ENCODE data around the gene ZC3H8.
"Not testable (repeated sequence)": the region's sequence is repeated elsewhere in the genome, so short reads cannot be mapped to it uniquely, and the experiment has no call there.

Gene ZC3H8

DNA sequence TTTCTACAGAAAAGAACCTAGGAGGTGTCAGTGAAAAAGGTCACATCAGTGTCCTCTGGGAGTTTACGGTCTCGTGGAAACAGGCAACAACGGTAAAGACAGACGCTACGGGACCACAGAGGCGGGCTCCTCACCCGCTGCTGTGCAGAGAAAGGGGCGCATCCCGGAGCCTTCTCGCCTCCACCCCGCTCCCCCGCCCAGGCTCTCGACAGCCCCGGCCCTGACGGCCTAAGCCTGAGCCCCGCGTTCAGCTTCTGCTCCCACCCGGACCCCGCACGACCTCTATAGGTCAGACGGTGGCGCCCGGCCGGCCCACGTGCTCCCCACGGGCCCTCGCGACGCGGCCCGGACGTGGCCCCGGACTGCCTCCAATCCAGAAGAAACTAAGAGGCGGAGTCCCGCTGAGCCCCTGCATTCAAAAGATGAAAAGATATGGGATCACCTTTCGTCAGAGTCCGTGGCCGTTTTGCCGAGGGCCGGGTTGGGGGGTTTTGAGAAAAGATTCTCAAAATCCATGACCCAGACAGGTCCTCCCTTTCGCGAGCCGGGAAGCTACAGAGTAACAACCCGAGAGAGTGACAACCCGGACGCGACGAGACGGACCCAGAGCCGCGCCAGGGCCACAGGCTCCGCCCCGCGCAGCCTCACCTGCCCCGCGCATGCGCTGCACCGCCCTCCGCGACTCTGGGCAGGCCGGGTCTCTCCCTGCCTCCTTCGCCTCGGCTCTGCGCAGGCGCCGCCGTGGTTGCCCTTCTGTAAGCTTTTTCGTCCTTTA is at the start of gene ZC3H8:
TSS of gene ZC3H8 (minus strand) at position 577 of the 775 bp plus-strand sequence. CDS start at position 516, 61 bp downstream.
- DNase-seq, result peak; percentile 95

DNA sequence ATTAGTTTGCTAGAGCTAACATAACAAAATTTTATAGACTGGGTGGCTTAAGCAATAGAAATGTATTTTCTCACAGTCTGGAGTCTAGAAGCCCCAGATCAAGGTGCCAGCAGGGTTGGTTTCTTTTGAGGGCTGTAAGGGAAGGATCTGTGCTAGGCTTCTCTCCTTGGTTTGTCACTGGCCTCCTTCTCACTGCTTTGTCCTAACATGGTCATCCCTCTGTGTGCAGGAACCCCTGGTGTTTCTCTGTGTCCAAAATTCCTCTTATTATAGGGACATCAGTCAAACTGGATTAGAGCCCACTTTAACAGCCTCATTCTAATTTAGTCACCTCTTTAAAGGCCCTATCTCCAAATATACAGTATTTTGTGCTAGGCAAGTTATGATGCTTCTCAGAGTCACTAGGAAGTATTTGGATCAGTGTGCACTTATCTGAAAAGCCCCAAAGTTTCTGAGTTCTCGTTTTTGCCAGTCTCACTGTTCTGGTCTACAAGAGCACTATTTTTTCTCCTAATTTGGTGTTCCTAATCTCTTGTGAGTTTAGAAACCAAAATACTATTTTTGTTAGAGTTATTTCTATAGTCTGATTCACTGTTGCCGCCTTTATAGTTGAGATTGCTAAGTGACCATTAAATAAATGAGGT is 49.6 kb upstream of the ZC3H8 start:
- no peak for DNase-seq

DNA sequence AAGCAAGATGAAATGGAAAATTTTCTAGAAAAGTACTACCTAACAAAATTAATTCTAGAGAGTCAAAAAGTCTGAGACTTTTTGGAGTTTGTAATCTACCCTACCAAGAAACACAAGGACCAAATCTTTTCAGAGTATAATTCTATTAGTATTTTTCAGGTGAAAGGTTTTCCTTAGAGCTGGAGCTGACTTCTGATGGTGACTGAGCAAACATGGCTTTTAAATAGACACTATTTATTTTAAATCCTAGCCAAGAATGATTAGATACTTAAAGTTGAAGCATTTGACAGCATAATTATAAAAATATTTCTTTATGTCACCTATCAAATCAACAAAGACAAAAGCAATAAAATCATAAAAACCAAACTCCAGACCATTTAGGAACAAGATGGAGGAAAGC is 47.1 kb upstream of the ZC3H8 start:
- no peak for DNase-seq

DNA sequence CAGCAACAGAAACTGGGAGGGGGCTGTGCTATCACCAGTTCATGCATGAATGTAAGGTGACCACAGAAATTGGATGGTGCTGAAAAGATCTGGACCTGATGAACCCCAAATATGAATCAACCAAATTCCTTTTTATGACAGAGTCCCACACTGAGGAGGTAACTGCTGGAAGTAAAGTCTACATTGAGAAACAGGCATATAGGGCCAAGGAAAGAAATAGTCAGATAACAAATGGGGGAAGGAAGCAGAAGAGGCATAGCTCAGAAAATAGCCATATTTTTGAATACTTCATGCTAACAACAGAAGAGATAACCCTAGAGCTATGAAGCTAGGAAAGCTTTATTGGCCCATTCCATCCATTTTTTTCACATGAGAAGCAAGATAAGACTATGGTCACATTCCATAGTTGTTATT is 46.3 kb upstream of the ZC3H8 start:
- no peak for DNase-seq

DNA sequence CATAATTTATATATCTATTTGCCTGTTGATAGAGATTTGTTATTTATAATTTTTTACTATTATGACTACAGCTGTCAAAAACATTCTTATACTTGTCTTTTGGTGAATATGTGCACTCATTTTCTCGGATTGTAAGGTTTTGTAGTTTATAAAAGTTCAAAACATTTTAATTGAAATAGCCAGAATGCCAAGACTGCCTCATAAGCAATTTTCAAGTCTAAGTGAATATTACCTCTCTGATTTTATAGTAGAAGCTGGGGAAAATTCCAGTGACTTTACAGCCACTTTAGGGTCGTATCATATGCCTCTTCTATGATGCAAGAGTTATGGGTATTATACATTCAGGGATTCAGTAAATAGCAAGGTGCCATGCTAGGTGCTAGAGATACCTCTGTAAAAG is 41.6 kb upstream of the ZC3H8 start:
- DNase-seq, result no peak

DNA sequence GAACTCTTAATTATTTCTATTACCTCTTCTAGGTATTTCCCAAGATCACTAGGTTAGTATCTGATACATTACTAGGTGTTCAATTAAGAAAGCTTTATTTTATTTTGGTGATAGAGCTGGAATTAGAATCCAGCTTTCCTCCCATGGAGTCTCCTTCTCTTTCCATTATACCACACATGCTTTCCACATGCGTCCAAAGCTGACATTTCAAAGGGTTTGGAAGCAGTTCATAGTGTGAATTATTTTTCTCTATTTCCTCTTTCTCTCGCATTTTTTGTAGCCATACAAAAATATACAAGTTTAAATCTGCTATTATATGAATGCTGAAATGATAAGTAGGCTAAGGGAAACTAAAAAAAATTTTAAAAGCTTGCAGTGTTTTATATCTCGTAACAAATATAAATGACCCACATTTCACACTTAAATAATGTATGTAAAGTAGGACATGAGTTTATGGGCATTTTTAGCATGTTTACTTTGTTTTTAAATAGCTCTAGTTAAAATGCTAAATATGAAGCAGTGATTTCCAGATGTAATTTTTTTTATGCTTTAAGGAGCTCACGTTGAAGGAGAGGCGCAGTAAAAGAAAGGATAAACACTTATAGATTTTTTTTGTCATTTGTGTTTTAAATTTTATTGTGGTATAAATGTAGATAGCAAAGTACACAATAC is 40.7 kb upstream of the ZC3H8 start:
- no peak for DNase-seq

DNA sequence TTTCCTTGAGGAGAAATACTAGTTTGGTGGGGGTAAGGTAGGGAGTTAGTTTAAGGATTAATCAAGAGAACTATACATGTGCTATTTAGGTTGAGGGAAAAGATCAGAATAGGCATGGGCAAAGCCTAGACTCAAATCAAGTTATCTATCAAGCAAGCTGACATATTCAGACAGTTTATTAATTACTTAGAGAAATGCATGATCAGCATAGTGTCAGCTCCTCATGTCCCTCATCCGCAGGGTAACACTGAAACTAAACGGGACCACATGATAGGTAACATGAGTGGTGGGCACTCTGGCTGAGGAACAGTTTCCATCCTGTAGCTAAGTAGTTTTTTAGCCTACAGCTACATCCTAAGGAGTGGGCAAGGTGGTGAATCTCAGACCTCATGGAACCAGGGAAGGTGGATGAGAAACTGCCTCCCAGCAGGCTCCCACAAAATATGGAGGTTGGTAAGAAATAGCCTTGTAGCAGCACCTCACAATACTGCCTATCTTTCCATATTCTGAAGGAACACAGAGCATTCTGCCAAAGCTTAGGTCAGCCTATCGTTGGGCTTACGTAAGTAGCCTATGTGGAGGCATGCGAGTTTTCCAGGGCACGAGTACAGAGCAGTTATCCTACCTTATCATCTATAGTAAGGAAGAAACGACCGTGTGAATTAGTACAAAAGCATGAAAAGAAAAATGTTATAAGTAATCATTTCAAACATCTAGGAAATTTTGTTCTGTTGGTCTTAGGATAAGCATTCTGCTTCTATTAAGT is 39.0 kb upstream of the ZC3H8 start:
- no peak for DNase-seq

DNA sequence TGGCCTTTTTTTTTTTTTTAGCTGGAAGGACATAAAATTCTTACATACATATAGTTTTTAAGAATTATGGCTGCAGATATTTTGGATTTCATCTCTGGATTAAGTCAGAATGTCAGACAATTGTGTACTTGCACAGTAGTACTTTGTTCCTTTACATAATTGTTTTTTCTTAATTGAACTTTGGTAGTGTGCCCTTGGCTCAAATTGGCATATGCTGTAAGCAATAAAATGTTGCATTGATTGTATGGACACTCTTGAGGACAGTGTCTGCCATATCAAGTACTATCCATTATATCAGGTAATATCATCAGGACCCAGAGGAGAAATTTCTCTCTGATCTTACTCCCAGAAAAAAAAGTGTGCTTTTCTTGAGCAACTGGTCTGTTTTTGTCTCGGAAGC is 35.8 kb upstream of the ZC3H8 start:
- no peak for DNase-seq

GRCh38 chr2:112290088-112290487 is 35.2 kb upstream of the ZC3H8 start:
- no peak for DNase-seq

GRCh38 chr2:112283535-112283934 is 28.7 kb upstream of the ZC3H8 start:
- DNase-seq, result not testable (repeated sequence)

DNA sequence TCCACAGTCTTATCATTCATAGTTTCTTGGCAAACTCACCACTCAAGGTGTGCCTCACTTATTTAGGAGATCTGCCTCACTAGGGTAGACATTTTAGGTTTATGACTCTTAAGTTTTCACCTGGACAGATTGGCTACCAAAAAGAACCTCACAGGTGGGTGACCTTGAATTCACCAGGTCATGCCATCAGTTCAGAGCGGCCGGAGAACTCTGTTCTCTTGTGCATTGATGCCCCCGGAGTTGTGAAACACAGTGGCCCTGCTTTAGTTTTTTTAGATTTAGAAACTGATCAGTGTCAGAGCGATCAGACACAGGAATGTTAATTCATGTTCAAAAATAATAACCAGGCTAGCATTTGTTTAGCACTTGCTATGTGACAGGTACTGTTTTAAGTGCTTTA is 27.2 kb upstream of the ZC3H8 start:
- DNase-seq, result not testable (repeated sequence)

DNA sequence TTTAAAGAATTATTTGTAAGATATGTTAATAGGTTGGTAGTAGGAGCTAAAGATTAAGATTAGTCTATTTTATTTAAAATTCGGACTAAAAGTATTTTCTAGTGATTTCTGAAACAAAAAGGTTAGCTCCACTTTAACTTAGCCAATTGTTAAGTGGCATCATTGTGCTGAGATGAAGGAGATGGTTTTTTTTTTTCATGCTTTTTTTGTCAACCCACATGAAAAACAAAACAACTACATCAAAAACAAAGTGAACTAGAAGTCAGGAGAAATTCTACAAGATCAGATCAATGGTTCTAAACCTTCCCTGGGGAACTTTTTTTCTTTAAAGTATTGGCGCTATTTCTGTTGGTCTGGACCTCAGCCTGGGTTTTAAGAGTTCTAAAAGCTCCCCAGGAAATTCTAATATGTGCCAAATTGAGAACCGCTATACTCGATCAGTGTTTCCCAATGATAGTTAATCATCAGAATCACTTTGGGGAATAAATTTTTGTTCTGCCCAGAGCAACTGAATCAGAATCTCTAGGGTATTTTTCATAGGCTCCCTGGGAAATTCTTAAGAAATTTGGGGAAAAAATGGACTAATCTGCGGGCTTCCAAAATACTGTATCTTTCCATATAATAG is 22.9 kb upstream of the ZC3H8 start:
- peak; percentile 20 for DNase-seq

- DNase-seq, result no peak
Observed at GRCh38 chr2:112276954-112277353, 22.1 kb upstream of the ZC3H8 start.

- DNase-seq, result peak; percentile 87
Observed at GRCh38 chr2:112275887-112276773, 21.3 kb upstream of the ZC3H8 start.

- DNase-seq, result peak; percentile 99
Observed at GRCh38 chr2:112275311-112275886, 20.6 kb upstream of the ZC3H8 start, which contains the start of gene ZC3H6. TSS of gene ZC3H6 (plus strand) at chr2:112275597. CDS start at chr2:112275995, 398 bp downstream.

GRCh38 chr2:112273349-112273748 is 18.5 kb upstream of the ZC3H8 start:
- no peak for DNase-seq

- no peak for DNase-seq
Observed at GRCh38 chr2:112272669-112273068, 17.8 kb upstream of the ZC3H8 start.

DNA sequence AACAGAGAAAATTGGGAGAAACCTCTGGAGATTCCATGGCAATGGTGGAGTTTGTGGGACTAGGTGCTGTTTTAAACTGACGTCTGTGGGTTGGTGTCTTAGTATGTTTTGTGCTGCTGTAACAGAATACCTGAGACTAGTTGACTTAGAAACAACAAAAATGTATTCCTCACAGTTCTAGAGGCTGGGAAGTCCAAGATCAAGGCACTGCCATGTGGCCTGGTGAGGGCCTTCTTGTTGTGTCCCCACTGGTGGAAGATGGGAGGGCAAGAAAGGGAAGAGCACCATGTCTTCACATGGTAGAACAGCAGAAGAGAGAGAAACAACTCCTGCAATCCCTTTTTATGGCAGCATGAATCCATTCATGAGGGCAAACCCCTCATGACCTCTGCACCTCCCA is 13.7 kb upstream of the ZC3H8 start:
- no peak for DNase-seq

DNA sequence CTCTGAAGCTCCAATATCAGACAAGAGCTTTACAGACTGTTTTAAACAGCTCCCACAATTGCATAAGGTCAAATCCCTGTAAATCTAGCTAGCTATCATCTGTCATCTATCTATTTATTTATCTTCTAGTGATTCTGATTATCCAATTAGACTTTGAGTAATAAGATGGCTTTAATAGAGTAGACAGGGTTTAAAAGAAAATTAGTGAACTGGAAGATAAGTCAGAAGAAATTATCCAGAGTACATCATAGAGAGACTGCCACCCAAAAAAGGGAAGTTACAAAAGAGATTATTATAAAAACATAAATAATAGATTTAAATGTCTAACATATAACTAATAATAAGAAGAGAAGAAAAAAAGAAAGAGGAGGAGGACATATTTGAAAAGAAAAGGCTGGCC is 8.0 kb upstream of the ZC3H8 start:
- DNase-seq, result no peak

DNA sequence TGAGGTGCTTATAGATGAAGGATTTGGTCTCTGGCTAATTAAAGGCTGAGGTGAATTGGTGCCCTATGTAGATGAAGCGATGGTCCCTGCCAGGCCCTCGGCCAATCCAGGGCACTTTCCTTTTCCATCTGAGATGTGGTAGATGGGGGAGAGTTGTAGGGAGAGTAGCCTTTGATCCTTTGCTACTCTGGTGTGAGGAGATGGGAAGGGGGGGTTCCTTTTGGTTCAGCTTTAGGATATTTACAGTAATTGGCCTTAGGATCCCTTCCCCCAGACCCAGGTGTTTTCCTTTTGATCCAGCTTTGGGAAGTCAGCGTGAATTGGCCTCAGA is 5.4 kb upstream of the ZC3H8 start:
- DNase-seq, result no peak
